Tibial nerve (tissue), 3 donors: ENCODE measurements around the gene DHRSX.

Source experiments
- CTCF ChIP-seq, 5 experiments: fragments of 200-600 bp in 3 of 5; fragments of 450-650 bp in 2 of 5; sonication (generic) in 3 of 5; IDR thresholded peaks; one replicate each; pipeline ENCODE4 v1.5.1; 2016 to 2019; ENCODE audit warnings: antibody characterized with exemption in 5 of 5, mild to moderate bottlenecking in 3 of 5, moderate library complexity in 2 of 5
- POLR2A ChIP-seq, 2 donors: fragments of 450-650 bp; IDR thresholded peaks; one replicate each; pipeline ENCODE4 v1.6.1; 2017; ENCODE audit warnings: antibody characterized with exemption in 2 of 2, mild to moderate bottlenecking in 2 of 2, moderate library complexity in 2 of 2

DNA sequence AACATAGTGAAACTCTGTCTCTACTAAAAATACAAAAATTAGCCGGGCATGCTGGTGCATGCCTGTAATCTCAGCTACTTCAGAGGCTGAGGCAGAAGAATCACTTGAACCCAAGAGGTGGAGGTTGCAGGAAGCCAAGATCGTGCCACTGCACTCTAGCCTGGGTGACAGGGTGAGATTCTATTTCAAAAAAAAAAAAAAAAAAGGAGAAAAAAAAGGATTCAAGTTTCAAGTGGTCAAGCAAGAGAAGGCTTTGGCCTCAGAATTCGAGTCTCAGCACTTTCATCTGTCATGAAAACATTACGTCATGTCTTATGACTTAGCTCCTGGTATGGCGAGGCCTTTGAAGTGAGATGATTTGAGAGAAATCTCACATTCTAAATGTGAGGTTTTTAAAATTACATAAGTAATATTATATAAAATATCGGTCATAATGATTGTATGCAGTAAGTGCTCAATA lies 21.2 kb upstream of the DHRSX start:
- TF ChIP-seq CTCF (IDR thresholded peaks at IDR 0.05) (no peak), POLR2A (IDR thresholded peaks at IDR 0.05) (no peak)
